GM19035 (cell line): ENCODE measurements around the gene APBB1IP.
"Not testable (repeated sequence)": the region's sequence is repeated elsewhere in the genome, so short reads cannot be mapped to it uniquely, and the experiment has no call there.

Source experiments
- ATAC-seq: cut with Tn5 transposase; IDR thresholded peaks from one replicate; pipeline ENCODE4 v1.9.1; 2021; ENCODE audit not compliant: unreplicated experiment

APBB1IP gene

DNA sequence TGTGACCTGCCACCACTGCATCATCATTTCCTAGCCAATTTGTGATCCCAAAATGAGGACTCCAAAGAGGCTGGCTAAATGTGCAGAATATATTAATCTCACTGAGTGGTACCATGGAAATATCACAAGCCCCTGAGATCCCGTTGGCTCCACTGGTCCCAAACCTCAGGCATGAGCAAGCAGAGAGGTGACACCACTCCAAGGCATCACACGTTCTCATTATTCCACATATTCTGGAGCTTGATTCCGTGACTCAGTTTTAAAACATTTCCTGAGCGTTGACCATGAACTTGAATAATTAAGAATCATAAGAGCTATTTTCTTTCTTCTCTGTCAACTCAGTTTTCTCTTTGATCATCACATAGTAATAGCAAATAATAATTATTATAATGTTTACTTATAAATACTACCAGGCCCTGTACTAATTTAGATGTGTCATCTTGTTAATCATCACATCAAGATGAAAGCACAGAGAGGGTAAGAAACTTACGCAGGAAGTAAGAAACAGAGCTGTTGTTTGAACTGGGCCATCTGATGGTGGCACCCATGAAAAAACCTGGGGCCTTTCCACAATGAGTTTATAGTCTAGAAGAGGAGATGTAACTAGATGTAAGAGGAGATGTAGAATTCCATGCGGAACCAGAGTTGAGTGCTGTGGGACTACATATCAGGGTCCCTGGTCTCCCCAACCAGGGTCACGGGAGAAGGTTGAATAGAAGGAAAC, 3.5 kb downstream of the APBB1IP start:
- no peak for ATAC-seq

DNA sequence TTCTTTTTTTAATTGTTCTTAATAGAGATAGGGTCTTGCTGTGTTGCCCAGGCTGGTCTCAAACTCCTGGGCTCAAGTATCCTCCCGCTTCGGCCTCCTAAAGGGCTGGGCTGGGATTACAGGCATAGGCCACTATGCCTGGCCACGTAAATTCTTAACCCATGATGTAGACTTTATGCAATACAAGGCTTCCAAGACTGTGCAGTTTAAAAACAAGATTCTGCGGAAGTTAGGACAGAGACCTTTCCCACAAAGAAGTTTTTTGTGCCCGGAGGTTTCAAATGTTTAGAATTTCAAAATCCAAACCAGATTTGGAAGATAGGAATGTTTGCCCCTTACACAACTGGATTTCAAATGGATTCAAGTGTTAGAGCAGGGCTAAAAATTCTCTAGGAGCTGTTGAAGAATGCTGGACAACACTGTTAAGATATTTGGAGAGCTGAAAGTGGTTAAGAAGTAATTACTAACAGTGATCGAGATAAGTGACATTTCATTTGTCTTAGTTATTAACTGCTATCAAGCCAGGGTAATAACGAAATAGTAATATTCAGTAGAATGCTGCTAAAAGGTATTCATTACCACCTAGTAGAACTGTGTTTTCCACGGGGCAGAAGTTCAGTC, 7.4 kb downstream of the APBB1IP start:
- ATAC-seq: no peak

DNA sequence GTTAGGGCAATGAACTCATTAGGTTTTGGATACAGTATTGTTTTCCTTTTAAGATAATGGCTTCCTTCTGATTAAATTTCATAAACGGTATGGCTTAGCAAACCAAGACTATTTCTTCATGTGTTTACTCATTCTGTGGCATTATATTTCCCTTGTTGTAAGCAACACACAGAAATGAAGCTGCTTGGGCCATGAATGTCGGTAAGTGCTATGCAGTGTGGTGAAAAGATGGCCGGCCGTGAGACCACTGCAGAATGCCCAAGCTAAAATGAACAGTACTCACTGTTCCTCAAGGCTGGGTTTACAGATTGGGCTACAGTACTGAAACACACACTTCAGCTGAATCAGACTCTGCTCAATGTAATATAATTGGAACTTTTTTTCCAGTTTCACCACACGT, 8.1 kb downstream of the APBB1IP start:
- no peak for ATAC-seq

DNA sequence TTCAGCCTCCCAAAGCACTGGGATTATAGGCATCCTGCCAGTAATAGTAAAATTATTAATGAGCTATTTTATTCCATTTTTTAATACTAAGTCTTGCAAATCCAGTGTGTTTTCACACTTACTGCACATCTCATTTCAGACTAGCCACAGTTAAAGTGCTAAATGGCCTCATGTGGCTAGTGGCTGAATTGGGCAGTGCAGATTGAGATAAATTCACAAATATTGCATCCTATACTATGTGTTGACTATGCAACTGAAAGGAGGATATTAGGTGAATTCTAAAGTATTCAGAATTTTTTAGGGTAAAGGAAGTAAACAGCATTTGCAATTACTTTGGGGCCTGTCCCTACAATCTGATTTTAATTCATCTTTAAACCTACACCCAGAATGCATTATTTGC, 10.2 kb downstream of the APBB1IP start:
- ATAC-seq: peak; percentile 46

DNA sequence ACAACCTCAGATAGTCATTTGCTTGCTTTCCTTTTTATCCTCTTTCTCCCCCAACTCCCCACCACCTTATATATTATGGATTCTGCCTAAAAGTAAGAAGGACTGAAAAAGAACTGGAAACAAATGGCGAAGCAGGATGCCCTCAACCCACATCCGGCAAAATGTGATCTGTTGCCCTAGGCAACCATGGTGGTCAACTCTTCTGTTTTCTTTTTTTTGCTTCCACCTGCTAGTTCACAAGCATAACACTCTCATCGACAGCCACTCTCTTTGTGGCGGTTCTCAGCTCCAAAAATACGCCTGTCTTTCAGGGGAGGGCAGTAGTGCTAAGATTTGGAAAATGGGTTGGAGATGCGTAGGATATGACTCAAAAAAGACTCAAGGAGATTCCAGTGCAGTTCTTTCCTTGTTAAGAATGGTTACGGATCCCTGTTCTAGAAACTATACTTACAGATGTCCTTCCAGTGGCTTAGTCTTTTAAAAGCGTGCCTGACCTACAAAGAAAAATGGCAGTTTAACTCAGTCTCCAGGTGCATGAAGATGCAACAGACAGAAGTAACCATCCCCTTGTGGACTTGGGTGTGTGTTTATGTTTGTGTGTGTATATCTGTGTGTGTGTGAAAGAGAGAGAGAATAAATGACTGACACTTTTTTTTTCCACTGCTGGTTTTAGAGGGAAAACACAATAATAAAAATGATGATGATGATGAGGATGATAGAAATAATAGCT, 10.7 kb downstream of the APBB1IP start:
- peak; percentile 82 for ATAC-seq

DNA sequence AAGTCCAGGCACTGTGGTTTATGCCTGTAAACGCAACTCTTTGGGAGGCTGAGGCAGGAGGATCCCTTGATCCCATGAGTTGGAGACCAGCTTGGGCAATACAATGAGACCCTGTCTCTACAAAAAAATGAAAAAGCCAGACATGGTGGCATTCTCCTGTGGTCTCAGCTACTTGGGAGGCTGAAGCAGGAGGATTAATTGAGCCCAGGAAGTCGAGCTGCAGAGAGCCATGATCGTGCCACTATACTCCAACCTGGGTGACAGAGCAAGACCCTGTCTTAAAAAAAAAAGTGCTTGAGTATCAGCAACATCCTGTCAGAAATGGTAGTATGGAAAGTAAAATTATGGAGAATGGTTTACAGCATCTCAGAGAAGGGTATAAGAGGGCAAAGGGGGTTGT, 11.6 kb downstream of the APBB1IP start:
- ATAC-seq: no peak

DNA sequence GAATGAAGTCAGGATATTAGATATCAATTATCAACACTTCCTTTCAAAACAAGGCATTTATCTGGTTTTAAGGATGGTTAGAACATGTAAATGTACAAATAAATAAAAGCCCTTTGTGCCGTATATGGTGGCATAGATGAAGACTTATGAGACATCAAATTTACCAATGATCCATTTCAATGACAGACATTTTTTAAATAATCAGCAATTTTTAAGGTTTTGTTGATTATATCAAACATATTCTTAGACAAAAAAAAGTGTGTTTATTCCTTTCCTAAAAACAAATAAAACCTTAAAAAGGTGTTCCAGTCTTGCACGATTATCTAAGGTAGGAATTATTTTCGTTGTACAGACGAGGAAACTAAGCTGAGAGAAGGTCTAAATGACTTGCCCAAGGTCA, 13.8 kb downstream of the APBB1IP start:
- no peak for ATAC-seq

DNA sequence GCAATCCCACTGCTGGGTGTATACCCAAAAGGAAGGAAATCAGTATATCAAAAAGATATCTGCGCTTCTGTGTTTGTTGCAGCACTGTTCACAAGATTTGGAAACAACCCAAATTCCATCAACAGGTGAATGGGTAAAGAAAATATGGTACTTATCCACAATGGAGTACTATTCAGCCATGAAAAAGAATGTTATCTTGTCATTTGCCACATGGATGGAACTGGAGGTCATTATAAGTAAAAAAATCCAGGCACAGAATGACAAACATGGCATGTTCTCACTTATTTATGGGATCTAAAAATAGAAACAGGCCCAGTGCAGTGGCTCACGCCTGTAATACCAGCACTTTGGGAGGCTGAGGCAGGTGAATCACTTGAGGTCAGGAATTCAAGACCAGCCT, 15.7 kb downstream of the APBB1IP start:
- no peak for ATAC-seq

DNA sequence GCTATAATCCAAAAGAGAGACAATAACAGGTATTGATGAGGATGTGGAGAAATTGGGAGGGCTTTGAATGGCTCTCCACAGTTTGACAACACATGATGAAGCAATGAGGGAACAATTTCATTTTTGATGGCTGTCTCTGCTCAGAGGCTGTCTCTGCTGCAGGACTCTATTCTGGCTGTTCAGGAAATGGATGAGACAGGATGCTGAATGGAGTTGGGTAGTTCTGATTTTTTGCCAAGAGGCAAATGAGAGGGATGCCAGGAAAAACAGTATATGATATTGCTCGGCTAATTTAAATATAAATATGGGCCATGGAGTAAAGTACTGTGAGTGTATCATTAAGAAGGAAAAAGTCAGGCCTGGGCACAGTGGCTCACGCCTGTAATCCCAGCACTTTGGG, 16.8 kb downstream of the APBB1IP start:
- ATAC-seq: no peak

DNA sequence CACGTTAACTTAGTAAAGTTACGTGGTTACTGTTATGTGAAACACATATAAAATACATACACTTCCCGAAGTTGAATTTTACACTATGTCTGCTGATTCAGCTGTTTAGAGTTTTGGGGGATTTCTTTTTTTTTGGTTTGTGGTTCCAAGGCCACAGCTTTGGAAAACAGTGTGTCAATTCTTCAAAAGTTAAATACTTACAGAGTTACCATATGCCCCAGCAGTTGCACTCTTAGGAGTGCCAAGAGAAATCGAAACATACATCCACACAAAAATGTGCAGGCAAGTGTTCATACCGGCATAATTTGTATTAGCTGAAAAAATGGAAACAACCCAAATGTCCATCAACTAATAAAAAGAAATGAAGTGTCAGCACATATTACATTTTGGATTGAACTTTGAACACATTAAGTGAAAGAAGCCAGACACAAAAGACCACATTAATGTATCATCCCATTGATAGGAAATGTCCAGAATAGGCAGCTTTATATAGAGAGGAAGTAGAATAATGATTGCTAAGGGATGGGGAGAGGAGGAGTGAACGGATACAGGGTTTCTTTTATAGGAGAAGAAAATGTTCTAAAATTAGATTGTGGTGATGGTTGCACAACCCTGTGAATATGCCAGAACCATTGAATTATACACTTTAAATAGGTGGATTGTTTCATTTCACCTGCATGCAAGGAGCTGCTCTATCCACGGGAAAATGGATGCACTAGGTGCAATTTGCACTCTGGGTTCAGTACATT, 17.6 kb downstream of the APBB1IP start:
- no peak for ATAC-seq

DNA sequence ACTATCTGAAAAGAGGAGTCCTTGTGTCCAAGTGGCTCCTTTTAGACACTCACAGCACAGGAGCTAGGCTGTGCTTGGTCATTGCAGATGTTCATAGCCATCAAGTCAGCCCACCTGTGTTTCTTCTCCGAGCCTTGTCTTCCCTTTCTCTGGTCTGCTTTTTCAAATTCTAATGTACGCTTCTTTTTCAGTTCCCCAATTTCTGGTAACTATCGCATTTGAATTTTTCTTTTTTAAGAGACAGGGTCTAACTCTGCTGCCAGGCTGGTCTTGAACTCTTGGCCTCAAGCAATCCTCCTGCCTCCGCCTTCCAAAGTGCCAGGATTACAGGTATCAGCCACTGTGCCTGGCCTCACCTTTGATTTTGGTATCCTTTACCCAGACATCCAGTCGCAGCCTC, 18.9 kb downstream of the APBB1IP start:
- ATAC-seq: peak; percentile 87

DNA sequence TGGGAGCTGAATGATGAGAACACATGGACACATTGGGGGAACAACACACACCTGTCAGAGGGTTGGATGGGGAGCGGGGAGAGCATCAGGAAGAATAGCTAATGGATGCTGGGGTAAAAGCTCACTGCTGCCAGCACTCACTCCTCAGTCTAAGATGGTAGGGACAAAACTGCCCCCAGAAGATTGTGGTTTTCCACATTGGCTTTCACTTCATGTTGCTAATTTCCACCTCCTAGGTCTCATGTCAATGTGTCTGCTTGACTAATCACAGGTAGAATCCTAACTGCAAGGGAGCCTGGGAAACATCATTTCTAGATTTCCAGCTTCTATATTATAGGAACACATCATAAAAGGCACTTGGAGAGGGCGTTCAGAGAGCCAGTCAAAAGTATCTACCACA, 22.6 kb downstream of the APBB1IP start:
- ATAC-seq: no peak

DNA sequence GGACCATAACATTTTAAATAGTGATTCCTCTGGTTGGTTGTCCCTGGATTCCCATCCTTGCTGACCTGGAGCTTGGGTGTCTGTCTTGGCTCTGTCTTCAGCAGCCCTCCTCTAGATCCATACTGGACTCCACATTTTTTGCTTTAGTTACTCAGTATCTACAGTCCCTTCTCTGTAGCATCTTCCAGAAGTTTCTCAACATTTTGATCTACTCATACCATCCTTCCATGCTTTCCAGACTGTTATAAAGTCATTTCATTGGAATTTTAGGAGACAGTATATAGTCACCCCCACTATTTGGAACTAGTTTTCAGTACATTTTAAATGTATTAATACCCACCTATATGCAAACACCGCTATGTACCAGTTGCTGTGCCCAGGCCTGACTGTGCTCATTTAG, 25.8 kb downstream of the APBB1IP start:
- ATAC-seq: no peak

DNA sequence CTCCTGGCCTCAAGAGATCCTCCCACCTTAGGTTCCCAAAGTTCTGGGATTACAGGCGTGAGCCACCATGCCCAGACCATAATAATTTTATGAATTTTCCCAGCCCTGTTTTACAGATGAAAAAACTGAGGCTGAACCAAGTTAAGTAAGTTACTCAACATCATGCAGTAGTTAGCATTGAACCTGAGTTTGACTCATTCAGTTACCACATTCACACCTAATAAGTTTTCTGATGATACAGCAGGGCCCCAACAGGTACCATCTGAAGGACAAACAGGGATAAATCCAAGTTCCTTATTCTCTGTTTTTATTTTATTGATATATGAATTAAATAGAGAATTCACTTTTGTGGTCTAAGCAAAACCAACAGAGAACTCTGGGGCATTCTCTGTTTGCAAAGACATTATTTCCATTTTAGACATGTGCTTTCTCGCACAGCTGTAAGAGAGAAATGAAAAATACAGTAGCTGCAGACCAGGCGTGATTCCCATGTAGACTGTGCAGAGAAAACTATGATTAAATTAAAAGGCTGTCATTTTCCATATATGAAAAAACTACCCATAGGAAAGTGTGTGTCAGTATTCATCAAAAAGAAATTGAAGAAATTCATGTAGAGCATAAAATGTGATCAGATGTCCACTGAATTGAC, 26.6 kb downstream of the APBB1IP start:
- ATAC-seq: no peak

DNA sequence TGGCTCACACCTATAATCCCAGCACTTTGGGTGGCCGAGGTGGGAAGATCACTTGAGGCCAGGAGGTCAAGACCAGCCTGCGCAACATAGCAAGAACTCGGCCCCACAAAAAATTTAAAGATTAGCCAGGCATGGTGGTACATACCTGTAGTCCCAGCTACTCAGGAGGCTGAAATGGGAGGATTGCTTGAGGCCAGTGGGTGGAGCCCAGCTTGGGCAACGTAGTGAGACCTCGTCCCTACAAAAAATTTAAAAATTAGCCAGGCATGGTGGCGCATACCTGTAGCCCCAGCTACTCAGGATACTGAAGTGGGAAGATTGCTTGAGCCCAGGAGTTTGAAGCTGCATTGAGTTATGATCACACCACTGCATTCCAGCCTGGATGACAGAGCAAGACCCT, 28.4 kb downstream of the APBB1IP start:
- ATAC-seq: not testable (repeated sequence)

DNA sequence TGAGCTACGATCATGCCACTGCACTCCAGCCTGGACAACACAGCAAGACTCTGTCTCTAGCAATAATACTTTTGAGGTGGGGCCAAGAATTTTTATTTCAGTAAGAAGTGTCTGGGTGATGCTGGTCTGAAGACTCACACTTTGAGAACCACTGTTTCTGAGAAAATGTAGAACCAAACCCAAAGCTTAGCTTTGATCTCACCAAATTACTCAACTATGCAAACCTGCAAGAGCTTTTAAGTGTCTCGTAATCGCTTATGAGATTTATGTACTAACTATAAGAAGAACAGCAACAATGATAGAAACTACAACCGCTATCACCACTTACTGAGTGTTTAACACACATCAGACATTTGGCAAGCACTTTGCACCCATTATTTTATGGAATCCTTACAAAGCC, 29.5 kb downstream of the APBB1IP start:
- ATAC-seq: no peak

DNA sequence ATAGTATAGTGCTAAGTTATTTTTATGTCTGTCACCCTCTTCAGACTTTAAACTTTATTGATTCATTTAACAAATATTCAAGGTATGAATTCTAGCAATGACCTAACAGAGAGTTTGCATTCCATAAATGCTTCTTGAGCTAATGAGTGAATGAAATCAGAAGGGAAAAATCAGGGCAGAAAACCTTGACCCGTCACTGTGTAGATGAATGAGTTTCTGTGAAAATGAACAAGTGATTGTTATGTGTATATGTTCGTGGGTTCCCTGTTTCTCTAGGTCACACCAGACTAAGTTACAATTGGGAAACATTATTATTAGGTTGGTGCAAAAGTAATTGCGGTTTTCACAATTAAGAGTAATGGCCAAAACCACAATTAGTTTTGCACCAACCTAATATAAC, 30.1 kb downstream of the APBB1IP start:
- no peak for ATAC-seq

DNA sequence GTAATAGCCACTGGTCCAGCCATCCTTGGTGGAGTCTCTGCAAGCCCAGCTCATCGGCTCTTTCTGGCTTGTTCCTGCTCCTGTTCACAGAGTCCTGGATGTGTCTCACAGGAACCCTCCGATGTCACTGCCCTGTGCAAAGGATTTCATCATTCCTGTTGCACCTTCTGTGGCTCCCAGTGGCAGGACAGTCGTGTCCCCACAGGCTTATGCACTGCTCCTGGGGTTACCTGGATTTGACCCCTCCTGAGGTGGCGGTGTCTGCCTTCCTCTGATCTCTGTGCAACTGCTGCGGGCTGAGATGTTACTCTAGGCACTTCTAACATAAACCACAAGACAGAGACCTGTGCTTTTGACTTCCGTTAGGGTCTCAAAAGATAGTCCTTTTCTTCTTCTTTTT, 30.6 kb downstream of the APBB1IP start:
- ATAC-seq: peak; percentile 43

DNA sequence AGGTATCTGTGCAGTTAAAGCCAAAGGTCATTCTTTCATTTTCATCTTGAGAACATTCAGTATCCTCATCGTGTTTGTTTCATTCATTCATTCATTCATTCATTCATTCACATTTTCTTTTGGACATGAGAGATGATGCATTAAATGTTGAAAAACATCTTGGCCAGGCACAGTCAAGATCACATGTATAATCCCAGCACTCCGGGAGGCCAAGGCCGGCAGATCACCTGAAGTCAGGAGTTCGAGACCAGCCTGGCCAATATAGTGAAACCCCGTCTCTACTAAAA, 34.3 kb downstream of the APBB1IP start:
- no peak for ATAC-seq

DNA sequence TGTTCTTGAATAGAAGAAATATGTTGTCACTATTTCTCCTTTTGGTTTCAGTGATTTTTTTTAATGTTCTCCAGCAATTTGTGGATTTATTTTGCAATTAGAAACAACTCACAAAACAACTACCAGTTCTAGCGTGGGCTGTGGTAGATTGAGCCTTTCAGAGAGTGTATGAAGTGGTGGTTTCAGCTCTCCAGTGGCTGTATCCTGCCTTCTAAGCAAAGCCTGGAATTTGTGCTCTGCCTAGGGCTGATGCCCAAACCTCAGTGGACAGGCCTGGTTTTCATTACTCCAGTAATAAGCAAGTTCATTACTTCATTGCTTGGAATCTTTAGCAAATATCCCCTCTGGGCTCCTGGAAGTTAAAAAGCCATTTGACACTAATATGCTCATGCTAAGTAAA, 35.9 kb downstream of the APBB1IP start:
- ATAC-seq: no peak

DNA sequence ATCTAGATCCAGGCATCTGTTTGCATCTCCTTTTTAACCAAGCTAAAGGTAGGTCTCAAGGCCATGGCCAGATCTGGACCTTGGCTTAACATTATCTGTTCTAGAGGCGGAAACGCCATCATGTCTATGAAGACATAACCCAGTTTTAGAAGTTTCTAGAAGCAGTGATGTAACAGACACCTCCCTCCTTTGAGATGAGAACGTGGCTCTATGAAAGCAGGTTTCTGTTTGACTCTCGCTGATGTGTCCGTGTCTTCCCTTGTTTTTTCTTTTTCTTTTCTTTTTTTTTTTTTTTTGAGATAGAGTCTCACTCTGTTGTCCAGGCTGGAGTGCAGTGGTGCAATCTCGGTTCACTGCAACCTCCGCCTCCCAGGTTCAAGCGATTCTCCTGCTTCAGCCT, 36.7 kb downstream of the APBB1IP start:
- not testable (repeated sequence) for ATAC-seq
